Panc1 (cell line): Measurements from ENCODE around the gene LCORL. TPM values are rescaled to one million over a fixed set of nuclear protein-coding genes. Genes with fewer than 3 reads are reported as not detected.

ENCODE experiments used
- ATAC-seq: fragments of 200-7000 bp; cut with Tn5 transposase; 2 replicates; pipeline ENCODE4 v1.9.1; 2020; ENCODE audit warnings: mild to moderate bottlenecking, moderate library complexity
- BruUV-seq: library from RNA; stranded (reverse); fragments of 400-500 nt; replicated peaks from 2 replicates; lab custom pipeline; 2021; lab: Mats Ljungman, UMichigan
- CTCF ChIA-PET: fragments of 300-600 bp; sonication (Branson Sonifier 250); formaldehyde crosslinking; loops from one replicate; lab custom pipeline; 2022; ENCODE audit warnings: antibody characterized with exemption; lab: Charles Lee
- POLR2A ChIA-PET: fragments of 300-600 bp; sonication (Branson Sonifier 250); formaldehyde crosslinking; loops from one replicate; lab custom pipeline; 2022; ENCODE audit warnings: antibody characterized with exemption; lab: Charles Lee
- DNase-seq: peaks from one replicate; pipeline ENCODE4 v3.0.0-alpha.2; 2010; ENCODE audit warnings: low read depth, low spot score
- H3K27ac ChIP-seq: 2 replicates; pipeline ENCODE4 v1.5.1; 2011; ENCODE audit warnings: mild to moderate bottlenecking, low read length, inconsistent platforms
- H3K27me3 ChIP-seq: fragments of 200-500 bp; sonication (Bioruptor generic); 2 replicates; pipeline ENCODE4 v1.6.0; 2014; ENCODE audit warnings: low read length, inconsistent platforms; ENCODE audit not compliant: control insufficient read depth, insufficient read depth
- H3K36me3 ChIP-seq: fragments of 200-500 bp; sonication (Bioruptor generic); 2 replicates; pipeline ENCODE4 v1.5.1; 2014; ENCODE audit warnings: inconsistent platforms, mild to moderate bottlenecking, low read length, moderate library complexity; ENCODE audit not compliant: control insufficient read depth, insufficient read depth
- H3K4me1 ChIP-seq: 2 replicates; pipeline ENCODE4 v1.5.1; 2011; ENCODE audit warnings: inconsistent platforms, mild to moderate bottlenecking, low read length, moderate library complexity; ENCODE audit not compliant: control insufficient read depth, insufficient read depth
- H3K4me3 ChIP-seq, 2 experiments: 2 replicates each; pipeline ENCODE4 v1.5.1; 2011 to 2012; ENCODE audit warnings: low read depth in 2 of 2, low read length in 2 of 2, mild to moderate bottlenecking in 2 of 2, inconsistent platforms in 1 of 2, moderate library complexity in 1 of 2
- H3K9me3 ChIP-seq: fragments of 200-500 bp; sonication (Bioruptor generic); 2 replicates; pipeline ENCODE4 v1.5.1; 2014; ENCODE audit warnings: low read depth, mild to moderate bottlenecking, inconsistent platforms, low read length, moderate library complexity; ENCODE audit not compliant: control insufficient read depth, insufficient read depth
- POLR2AphosphoS5 ChIP-seq: IDR thresholded peaks from 2 replicates; pipeline ENCODE4 v1.6.1; 2012; ENCODE audit warnings: mild to moderate bottlenecking, low read depth, low read length, moderate library complexity
- REST ChIP-seq, 2 experiments: IDR thresholded peaks; 2 replicates each; pipeline ENCODE4 v1.6.1; 2011 to 2012; ENCODE audit warnings: low read depth in 2 of 2, control low read depth in 1 of 2, low read length in 1 of 2, mild to moderate bottlenecking in 1 of 2, moderate library complexity in 1 of 2; ENCODE audit not compliant: insufficient read depth in 1 of 2
- SIN3A ChIP-seq: IDR thresholded peaks from 2 replicates; pipeline ENCODE4 v1.6.1; 2012; ENCODE audit warnings: low read depth, mild to moderate bottlenecking, low read length, moderate library complexity, borderline replicate concordance; ENCODE audit not compliant: insufficient read depth
- TCF7L2 ChIP-seq: IDR thresholded peaks from 2 replicates; pipeline ENCODE4 v1.6.1; 2011; ENCODE audit warnings: mild to moderate bottlenecking, low read depth, low read length, inconsistent platforms
- in situ Hi-C: cut with HindIII; loops from 2 replicates; pipeline ENCODE4 v1.10.0; 2016; ENCODE audit warnings: low sequenced_read_pairs, low pct_unique_long_range_greater_than_20kb
- intact Hi-C: fragments of 100-400 bp; cut with micrococcal nuclease; formaldehyde crosslinking; loops from one replicate; pipeline ENCODE4 v1.10.0; 2022; ENCODE audit not compliant: unreplicated experiment
- total RNA-seq: library from RNA; stranded (reverse); gene quantifications from one replicate; pipeline ENCODE4 v1.2.1, GENCODE V29; 2021; ENCODE audit not compliant: unreplicated experiment
- TF ChIP-seq, protein P1 (sequence below): fragments of 450-650 bp; IDR thresholded peaks from 2 replicates; pipeline ENCODE4 v1.5.1; 2017; ENCODE audit warnings: mild to moderate bottlenecking

The LCORL gene
- total RNA-seq, 1 experiment from 2014 or later: 17.5 TPM

GRCh38 chr4:18063079-18063478 lies 41.5 kb upstream of the LCORL start:
- ChIA-PET POLR2A (no interaction called here), CTCF (no interaction called here)
- no peak for DNase-seq
- no peaks in the 10 kb centered on the region for H3K36me3 ChIP-seq
- TF ChIP-seq TCF7L2 (no peak), SIN3A (no peak), REST (IDR thresholded peaks at IDR 0.05; ENCODE audit: insufficient read depth in 1 of 2, low read depth in 2 of 2, low read length in 1 of 2) (no peak), POLR2AphosphoS5 (no peak)
- TF ChIP-seq, protein P1, sequence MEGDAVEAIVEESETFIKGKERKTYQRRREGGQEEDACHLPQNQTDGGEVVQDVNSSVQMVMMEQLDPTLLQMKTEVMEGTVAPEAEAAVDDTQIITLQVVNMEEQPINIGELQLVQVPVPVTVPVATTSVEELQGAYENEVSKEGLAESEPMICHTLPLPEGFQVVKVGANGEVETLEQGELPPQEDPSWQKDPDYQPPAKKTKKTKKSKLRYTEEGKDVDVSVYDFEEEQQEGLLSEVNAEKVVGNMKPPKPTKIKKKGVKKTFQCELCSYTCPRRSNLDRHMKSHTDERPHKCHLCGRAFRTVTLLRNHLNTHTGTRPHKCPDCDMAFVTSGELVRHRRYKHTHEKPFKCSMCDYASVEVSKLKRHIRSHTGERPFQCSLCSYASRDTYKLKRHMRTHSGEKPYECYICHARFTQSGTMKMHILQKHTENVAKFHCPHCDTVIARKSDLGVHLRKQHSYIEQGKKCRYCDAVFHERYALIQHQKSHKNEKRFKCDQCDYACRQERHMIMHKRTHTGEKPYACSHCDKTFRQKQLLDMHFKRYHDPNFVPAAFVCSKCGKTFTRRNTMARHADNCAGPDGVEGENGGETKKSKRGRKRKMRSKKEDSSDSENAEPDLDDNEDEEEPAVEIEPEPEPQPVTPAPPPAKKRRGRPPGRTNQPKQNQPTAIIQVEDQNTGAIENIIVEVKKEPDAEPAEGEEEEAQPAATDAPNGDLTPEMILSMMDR: no peak
- intact Hi-C loops: no loop called here
- H3K27me3 ChIP-seq: no peaks in the 10 kb centered on the region
- no peak overlapping the region for H3K27ac ChIP-seq
- no TSS peak for BruUV-seq
- H3K9me3 ChIP-seq: 0 out of 2 replicates have a peak, but pooled peaks cover 5% of the 10 kb centered on the region
- in situ Hi-C loops: no loop called here
- H3K4me3 ChIP-seq: no peak overlapping the region
- H3K4me1 ChIP-seq: no peaks in the 10 kb centered on the region
- ATAC-seq: no peak

- intact Hi-C loops (no loop called here), in situ Hi-C loops (no loop called here)
- ATAC-seq: no peak
- Histone ChIP-seq H3K27ac (no peak overlapping the region), H3K4me3 (no peak overlapping the region), H3K36me3 (no peaks in the 10 kb centered on the region), H3K27me3 (no peaks in the 10 kb centered on the region; the same call in 1 of the 2 replicates), H3K4me1 (no peaks in the 10 kb centered on the region), H3K9me3 (no peaks in the 10 kb centered on the region)
- TF ChIP-seq SIN3A (no peak), TCF7L2 (no peak), POLR2AphosphoS5 (no peak), REST (IDR thresholded peaks at IDR 0.05; ENCODE audit: insufficient read depth in 1 of 2, low read depth in 2 of 2, low read length in 1 of 2) (no peak)
- TF ChIP-seq, protein P1: no peak
- CTCF ChIA-PET: no interaction called here
- POLR2A ChIA-PET: no interaction called here
- DNase-seq: no peak
- BruUV-seq: no TSS peak
Observed at GRCh38 chr4:18057821-18058533, 36.4 kb upstream of the LCORL start.
